ENCODE results near the gene ZNF425. TPM values are rescaled to one million over a fixed set of nuclear protein-coding genes. Genes with fewer than 3 reads are reported as not detected.

ZNF425 gene
- total RNA-seq, 2 donors from 2014 or later = 0.89 to 1.3 TPM

DNA sequence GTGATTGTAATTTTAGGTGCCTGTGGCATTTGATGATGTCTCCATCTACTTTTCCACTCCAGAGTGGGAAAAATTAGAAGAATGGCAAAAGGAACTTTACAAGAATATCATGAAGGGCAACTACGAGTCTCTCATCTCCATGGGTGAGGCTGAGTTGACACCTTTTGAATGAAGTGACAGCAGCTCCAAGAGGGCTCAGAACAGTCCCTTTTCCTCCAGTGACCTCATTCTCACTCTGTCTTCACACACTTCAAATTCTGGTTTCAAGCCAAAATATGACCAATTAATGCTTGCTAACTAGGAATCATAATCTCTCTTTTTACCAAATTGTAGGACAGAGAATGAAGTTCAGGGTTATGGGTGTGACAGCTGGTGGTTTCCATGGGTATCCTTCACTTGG, 40.0 kb upstream of the ZNF425 start:
- Histone ChIP-seq H3K4me1 (no peaks in the 10 kb centered on the region), H3K9me3 (no peaks in the 10 kb centered on the region), H3K27ac (no peak overlapping the region), H3K27me3 (no peaks in the 10 kb centered on the region), H3K4me3 (no peak overlapping the region), H3K36me3 (peaks cover 58% of the 10 kb centered on the region)
- TF ChIP-seq, protein P1, sequence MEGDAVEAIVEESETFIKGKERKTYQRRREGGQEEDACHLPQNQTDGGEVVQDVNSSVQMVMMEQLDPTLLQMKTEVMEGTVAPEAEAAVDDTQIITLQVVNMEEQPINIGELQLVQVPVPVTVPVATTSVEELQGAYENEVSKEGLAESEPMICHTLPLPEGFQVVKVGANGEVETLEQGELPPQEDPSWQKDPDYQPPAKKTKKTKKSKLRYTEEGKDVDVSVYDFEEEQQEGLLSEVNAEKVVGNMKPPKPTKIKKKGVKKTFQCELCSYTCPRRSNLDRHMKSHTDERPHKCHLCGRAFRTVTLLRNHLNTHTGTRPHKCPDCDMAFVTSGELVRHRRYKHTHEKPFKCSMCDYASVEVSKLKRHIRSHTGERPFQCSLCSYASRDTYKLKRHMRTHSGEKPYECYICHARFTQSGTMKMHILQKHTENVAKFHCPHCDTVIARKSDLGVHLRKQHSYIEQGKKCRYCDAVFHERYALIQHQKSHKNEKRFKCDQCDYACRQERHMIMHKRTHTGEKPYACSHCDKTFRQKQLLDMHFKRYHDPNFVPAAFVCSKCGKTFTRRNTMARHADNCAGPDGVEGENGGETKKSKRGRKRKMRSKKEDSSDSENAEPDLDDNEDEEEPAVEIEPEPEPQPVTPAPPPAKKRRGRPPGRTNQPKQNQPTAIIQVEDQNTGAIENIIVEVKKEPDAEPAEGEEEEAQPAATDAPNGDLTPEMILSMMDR (IDR thresholded peaks at IDR 0.05) = no peak
- DNase-seq (ENCODE audit: low spot score) = no peak

DNA sequence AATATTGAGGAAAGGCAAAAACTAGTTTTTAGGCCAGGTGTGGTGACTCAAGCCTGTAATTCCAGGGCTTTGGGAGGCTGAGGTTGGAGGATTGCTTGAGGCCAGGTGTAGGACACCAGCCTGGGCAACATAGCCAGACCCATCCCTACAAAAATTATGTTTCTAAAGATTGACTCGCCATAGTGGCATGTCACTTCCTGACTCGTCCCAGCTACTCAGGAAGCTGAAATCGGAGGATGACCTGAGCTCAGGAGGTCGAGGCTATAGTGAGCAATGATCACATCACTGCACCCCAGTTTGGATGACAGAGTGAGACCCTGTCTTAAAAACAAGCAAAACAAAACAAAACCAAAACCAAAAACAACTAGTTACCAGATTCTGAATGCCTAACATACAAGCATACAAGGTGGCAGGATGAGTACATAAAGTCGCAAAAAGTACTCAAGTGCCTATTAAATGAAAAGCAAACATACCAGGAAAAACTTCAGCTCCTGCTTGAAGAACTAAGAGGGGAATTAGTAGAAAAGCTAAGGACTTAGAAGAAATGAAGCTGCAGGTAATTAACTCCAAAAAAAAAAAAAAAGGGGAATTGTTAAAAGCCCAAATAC, 35.2 kb upstream of the ZNF425 start:
- H3K4me3 ChIP-seq = no peak overlapping the region
- H3K36me3 ChIP-seq = peaks cover 18% of the 10 kb centered on the region
- no peak overlapping the region for H3K27ac ChIP-seq
- no peaks in the 10 kb centered on the region for H3K27me3 ChIP-seq
- H3K4me1 ChIP-seq = no peaks in the 10 kb centered on the region
- DNase-seq (ENCODE audit: low spot score) = no peak
- TF ChIP-seq, protein P1 (IDR thresholded peaks at IDR 0.05) = no peak
- no peaks in the 10 kb centered on the region for H3K9me3 ChIP-seq

DNA sequence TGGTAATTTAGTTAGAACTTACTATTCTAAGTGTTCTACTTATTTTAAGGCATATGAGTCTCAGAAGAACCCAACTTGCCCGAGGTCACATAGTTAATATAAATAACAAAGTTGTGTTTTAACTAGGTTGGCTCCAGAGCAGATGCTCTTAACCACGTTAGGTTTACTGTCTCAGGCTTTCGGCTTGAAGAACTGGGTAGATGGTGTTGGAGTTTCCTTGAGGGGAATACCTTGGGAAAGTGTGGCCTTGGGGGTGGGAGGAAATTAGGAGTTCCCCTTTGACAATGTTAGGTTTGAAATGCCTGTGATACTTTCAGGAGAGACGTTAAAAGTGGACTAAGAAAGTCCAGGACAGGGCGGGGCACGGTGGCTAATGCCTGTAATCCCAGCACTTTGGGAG, 30.8 kb upstream of the ZNF425 start:
- TF ChIP-seq, protein P1 (IDR thresholded peaks at IDR 0.05) = no peak
- Histone ChIP-seq H3K9me3 (no peaks in the 10 kb centered on the region), H3K36me3 (peaks cover 15% of the 10 kb centered on the region)

DNA sequence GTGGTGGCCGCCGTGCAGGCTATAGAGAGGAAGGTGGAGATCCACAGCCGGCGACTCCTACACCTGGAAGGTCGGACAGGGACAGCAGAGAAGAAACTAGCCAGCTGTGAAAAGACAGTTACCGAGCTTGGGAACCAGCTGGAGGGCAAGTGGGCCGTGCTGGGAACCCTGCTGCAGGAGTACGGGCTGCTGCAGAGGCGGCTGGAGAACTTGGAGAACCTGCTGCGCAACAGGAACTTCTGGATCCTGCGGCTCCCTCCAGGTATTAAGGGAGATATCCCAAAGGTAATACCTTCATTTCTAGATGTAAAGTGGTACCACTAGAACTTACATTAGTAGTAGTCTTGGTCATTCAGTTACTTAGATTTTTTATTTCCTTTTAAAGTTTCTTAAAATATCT, 27.9 kb upstream of the ZNF425 start:
- no peaks in the 10 kb centered on the region for H3K9me3 ChIP-seq
- no peak overlapping the region for H3K4me3 ChIP-seq
- no peak for DNase-seq (ENCODE audit: low spot score)
- H3K36me3 ChIP-seq = peaks cover 15% of the 10 kb centered on the region
- TF ChIP-seq, protein P1 (IDR thresholded peaks at IDR 0.05) = no peak
- no peak overlapping the region for H3K27ac ChIP-seq
- H3K27me3 ChIP-seq = no peaks in the 10 kb centered on the region
- peaks cover 0 to 4% of the 10 kb centered on the region in 2 donors for H3K4me1 ChIP-seq

More for the DNA sequence above, 30.8 kb upstream of the ZNF425 start:
- H3K4me1 ChIP-seq = no peaks in the 10 kb centered on the region
- DNase-seq (ENCODE audit: low spot score) = no peak
- no peaks in the 10 kb centered on the region for H3K27me3 ChIP-seq
- H3K27ac ChIP-seq = no peak overlapping the region
- H3K4me3 ChIP-seq = no peak overlapping the region

DNA sequence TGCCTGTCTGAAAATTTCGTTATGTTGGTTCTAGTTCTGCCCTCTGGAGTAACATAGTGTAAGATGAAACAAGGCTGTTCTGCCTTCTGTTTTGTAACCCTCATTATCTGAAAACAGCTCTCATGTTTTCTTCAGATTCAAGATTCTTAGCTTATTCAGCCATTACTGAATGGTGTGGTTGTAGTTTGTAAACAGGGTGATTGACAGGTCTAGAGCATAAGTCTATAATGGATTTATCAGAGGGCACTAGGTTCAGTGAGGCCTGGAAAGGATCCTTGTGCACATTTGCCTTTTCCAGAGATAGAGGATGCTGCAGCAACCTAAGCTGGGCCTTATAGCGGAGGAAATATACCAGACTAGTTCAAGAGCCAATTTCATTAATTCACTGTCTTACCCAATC, 27.2 kb upstream of the ZNF425 start:
- no peak overlapping the region for H3K4me3 ChIP-seq
- TF ChIP-seq, protein P1 (IDR thresholded peaks at IDR 0.05) = no peak
- no peak overlapping the region for H3K27ac ChIP-seq
- H3K36me3 ChIP-seq = peaks cover 15% of the 10 kb centered on the region
- H3K9me3 ChIP-seq = no peaks in the 10 kb centered on the region
- no peak for DNase-seq (ENCODE audit: low spot score)
- peaks cover 0 to 12% of the 10 kb centered on the region in 2 donors for H3K4me1 ChIP-seq
- H3K27me3 ChIP-seq = no peaks in the 10 kb centered on the region

DNA sequence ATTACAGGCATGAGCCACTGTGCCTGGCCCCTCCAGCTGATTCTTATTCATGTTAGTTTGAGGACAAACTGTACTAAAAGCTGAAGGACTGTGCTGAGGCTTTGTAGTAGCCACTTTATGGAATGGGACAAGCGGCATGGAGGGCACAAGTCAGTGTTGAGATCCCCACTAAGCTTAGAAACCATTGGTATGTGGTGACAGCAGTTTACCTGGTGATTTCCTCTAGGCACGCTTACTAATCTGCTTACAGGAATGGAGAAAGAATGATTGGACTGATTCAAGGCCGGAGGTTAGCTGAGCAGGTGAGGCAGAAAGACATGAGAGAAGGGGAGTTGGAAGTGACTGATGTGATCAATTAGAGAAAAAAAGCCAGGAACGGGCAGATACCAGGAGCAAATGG, 24.9 kb upstream of the ZNF425 start:
- Histone ChIP-seq H3K4me1 (peaks cover 0 to 14% of the 10 kb centered on the region in 2 donors), H3K27me3 (no peaks in the 10 kb centered on the region), H3K9me3 (no peaks in the 10 kb centered on the region), H3K27ac (no peak overlapping the region), H3K4me3 (no peak overlapping the region), H3K36me3 (peaks cover 15% of the 10 kb centered on the region)
- DNase-seq (ENCODE audit: low spot score) = no peak
- TF ChIP-seq, protein P1 (IDR thresholded peaks at IDR 0.05) = no peak
